ENCODE measurements around the gene CCDC179.

Gene CCDC179

DNA sequence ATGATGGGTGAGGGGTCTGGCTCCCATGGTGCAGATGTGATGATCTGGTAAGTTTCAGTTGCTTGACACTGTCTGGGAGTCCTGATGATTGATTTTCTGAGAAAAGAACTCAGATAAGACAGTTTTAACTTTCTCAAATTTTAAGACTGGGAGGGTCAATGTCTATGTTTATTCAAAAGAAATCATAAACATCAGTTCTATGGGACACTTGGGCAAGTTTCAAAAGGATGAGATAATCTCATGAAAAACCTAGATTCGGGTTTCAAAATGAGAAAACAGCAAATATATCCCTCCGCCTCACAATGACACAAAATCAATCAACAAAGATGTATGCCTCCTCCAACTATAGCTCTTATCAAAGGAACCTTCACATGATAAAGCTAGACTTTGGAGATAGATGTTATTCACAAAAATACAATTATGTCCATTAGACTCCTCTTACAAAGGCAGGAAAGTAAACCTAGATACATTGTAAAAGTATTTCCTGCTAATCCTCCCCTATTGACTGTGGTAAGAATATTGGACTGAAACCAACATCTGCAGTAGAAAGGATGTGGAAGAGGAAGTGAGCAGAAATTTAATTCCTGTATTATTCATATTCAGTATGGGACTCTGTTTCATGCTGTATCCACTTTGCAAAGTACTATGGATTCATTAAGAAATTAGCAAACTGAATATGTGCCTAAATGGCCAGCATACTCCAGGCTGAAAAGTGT is 52.3 kb downstream of the CCDC179 start:
- no peak for DNase-seq (ENCODE audit: low read depth)

DNA sequence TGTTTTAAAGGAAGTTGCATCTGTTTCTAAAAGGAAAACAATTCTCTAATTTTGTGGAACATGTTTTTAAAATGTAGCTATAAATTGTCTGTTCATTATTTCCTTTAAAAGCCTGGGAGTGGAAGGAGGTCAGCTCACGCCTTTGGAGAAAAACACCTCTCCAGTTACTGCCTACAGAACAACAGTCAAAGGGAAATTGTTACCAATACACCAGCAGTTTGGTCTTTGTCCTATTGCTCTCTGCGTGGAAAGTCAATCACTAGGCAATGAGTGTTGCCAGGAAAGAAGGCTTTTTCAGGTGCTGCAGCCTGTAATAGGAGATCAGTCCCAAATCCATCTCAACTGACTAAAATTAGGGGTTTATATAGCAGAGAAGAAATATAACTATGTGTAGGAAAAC is 52.9 kb downstream of the CCDC179 start:
- no peak for DNase-seq (ENCODE audit: low read depth)

DNA sequence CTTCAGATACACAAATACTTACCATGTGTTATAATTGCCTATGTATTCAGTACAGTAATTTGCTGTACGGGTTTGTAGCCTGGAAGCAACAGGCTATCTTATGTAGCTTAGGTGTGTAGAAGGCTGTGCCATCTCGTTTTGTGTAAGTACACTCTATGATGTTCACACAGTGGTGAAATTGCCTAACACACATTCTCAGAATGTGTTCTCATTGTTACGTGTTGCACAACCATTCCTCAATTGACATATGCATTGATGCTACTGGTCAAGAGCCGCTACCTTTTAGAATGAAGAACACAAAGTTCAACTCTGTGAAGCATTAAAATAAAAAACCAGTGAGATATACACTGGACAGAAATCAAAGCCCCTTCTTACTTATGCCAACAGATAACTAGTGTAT is 57.4 kb downstream of the CCDC179 start:
- no peak for DNase-seq (ENCODE audit: low read depth)

DNA sequence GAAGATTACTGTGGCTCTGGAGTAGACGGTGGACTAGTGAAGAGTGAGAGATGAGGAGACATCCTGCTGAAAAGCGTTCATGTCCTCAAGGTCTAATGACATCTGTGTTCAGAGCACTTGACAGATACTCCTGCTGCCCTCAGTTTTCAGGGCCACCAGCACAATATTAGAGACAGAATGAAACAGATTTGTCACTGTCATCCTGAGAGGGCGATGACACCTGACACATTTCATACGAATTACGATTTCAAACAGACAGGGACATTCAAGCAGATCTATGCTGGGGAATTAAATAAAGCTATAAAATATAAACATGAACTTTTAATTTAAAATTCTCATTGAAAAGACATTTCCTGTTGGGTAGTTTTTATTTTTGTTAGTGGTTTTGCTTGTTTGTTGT is 59.8 kb downstream of the CCDC179 start:
- DNase-seq (ENCODE audit: low read depth) = no peak

DNA sequence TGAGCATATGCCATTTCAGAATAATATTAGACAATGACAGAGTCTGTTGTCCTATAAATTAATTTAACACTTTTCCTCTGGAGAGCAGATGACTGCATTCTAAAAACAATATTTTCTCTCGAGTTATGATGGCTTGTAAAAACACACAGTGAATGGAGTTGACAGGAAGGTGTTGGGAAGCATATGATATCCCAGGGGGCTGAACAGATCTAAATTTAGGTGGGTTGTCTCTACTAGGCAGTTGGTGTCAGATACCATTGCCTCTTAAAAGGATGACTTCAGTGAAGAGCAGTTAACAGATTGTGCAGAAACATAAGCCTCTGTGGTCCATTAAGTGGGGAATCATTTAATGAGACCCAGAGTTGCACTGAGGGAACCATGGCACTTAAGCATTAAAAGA is 61.4 kb downstream of the CCDC179 start:
- DNase-seq (ENCODE audit: low read depth) = no peak

DNA sequence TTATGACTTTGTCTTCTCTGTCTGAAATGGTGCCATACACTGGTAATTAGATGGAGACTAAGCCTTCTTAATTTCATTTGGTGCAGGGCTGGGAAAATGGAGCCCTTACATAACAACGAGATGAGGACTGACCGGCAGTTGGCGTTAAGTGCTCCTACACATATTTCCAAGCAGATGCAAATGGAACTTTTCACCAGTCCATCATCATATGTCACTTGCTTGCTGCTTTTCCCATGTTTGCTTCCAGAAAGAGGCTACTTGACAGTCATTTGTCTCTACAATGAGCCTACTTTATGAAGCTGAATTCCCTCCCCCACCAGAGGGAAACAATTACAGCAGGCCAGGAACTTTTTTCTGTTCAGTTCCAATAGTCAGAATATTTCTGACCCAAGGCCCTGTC is 63.2 kb downstream of the CCDC179 start:
- DNase-seq (ENCODE audit: low read depth) = no peak
